NCI-H345 (cell line): Measurements from ENCODE around the gene RPLP1.
"Not testable (repeated sequence)": the region's sequence is repeated elsewhere in the genome, so short reads cannot be mapped to it uniquely, and the experiment has no call there.

Experiments
- DNase-seq: peaks from one replicate; lab custom pipeline; 2025; lab: John Stamatoyannopoulos, UW

The RPLP1 gene

DNA sequence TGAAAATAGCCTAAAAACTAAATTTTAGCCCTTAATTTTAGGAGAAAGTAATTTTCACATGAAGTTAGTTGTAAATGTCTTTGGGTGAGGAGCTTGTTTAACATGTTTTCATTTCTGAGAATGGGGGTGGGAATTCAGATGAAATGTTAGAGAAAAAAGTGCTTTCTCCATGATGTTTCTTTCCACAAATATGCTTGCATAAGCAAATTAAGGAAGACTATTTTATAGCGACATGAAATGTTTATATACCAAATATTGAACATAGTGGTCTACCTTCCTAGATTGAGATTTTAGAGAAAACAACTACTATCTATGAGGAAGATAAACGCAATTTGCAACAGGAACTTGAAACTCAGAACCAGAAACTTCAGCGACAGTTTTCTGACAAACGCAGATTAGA is 13.0 kb upstream of the RPLP1 start:
- DNase-seq, result no peak

DNA sequence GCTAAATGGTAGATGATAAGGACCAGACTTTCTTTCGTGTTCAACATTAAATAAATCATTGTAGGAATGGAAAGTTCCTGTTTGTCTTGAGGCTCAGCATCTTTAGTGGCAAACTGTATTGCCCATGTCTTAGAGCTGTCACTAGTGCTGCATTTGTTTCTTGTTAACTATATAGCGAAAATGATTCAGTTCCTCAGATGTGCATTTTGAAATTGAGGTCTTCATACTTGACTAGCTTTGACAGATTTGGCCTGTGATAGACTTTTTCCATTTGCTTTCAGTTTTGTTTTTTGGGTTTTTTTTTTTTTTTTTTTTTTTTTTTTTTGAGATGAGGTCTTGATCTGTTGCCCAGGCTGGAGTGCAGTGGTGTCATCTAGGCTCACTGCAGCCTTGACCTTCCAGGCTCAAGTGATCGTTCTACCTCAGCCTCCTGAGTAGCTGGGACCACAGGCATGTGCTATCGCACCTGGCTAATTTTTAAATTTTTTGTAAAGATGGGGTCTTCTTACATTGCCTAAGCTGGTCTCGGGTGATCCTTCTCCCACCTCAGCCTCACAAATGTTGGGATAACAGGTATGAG is 9.5 kb upstream of the RPLP1 start:
- no peak for DNase-seq

DNA sequence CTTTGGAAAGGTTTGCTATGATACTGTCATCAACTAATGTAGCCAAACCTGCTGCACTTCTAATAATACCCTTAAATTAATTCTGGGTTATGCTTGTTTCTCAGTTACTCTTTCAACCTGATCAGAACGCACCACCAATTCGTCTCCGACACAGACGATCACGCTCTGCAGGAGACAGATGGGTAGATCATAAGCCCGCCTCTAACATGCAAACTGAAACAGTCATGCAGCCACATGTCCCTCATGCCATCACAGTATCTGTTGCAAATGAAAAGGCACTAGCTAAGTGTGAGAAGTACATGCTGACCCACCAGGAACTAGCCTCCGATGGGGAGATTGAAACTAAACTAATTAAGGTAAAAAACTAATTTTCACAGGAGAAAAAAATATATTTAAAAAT is 7.9 kb upstream of the RPLP1 start:
- no peak for DNase-seq

DNA sequence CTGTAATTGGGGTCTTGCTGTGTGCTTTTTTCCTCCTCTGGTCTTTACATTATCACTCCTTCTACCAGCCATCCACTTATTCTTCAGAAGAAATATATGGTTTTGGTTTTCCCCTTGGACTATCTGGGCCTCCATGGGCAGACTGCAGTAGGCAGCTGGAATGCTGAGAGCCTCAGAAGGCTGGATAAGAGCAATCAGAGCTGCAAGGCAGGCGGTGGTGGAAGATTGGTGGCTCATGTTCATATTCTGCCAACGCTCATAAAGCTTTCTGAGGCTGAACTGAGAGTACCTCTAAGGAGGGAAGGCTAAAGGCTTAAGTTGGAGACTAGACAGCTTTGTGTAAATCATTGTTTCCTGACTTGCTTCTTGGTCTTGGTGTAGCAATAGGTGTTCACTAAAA is 5.7 kb upstream of the RPLP1 start:
- no peak for DNase-seq

DNA sequence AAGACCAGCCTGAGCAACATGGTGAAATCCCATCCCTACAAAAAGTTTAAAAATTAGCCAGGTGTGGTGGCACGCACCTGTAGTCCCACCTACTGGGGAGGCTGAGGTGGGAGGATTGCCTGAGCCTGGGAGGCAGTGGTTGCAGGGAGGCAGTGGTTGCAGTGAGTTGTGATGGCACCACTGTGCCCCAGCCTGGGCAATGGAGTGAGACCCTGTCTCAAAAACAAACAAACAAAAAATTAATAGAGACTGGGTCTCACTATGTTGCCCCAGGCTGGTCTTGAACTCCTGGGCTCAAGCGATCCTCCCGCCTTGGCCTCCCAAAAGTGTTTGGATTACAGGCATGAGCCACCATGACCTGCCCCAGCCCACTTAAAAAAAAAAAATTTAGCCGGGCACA is 2.4 kb upstream of the RPLP1 start:
- DNase-seq, result not testable (repeated sequence)

DNA sequence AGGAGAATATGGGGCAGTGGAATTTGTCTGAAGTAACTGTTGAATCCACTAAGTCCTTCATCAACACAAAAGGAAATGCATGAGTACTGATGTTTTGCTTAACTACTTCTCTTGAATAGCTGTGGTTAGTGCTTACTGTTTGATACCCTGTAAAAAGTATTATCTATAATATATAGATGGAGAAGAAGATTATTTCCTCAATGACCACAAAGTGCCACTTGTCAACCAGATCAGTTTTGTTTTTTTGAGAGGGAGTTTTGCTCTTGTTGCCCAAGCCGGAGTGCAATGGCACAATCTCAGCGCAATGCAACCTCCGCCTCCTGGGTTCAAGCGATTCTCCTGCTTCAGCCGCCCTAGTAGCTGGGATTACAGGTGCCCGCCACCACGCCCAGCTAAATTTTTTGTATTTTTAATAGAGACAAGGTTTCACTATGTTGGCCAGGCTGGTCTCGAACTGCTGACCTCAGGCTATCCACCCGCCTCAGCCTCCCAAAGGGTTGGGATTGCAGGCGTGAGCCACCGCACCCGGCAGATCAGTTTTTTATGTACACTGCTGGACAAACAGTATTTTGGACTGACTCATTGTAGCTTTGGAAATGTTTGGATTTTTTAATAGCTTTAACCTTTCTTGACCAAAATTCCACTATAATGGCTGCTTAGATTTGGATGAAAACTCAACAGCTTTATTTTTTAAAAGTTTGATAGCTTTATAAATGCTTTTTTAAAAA is 1.5 kb upstream of the RPLP1 start:
- DNase-seq, result no peak

DNA sequence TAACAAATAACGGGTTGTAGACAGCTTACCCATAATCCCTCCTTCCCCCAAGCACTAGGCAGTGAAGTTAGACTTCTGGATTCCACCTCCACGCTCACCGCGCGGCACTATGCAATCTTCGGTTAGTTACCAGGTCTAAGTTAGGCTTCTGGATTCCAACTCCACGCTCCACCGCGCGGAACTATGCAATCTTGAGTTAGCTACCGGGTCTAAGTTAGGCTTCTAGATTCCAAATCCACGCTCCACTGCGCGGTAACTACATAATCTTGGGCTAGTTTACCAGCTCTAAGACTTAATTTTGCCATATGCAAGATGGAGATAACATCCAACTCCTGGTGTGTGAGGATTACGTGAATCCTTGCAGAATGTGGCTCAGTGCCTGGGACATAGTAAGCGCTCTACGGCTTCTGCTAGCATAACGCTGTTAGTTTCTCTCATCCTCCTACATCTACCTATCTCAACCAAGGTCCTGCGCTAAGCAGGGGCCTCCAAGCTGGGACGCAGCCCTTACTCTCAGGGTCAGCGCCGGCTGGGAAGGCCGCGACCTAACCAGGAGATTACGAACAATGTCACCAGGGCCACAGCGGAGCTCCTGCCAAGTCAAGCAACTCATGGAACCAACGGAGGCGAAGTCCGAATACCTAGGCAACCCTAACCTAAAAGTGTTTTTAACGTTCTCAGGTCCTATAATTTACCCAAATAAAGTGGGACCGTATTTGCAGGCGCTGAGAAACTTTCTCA is 497 bp upstream of the RPLP1 start:
- DNase-seq, result no peak

DNA sequence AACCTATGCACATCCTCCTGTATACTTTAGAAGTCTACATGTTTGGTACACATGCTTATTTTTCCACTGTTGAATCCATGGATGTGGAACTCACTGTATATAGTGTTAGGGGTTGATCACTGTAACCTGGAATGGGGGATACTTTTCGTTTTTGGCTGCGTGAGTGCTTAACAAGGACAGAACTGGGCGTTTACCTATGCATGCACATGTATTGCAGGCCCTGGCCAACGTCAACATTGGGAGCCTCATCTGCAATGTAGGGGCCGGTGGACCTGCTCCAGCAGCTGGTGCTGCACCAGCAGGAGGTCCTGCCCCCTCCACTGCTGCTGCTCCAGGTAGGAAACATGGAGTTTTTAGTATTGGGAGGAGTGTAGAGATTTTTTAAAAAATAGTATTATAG is 2.3 kb downstream of the RPLP1 start:
- DNase-seq, result no peak

DNA sequence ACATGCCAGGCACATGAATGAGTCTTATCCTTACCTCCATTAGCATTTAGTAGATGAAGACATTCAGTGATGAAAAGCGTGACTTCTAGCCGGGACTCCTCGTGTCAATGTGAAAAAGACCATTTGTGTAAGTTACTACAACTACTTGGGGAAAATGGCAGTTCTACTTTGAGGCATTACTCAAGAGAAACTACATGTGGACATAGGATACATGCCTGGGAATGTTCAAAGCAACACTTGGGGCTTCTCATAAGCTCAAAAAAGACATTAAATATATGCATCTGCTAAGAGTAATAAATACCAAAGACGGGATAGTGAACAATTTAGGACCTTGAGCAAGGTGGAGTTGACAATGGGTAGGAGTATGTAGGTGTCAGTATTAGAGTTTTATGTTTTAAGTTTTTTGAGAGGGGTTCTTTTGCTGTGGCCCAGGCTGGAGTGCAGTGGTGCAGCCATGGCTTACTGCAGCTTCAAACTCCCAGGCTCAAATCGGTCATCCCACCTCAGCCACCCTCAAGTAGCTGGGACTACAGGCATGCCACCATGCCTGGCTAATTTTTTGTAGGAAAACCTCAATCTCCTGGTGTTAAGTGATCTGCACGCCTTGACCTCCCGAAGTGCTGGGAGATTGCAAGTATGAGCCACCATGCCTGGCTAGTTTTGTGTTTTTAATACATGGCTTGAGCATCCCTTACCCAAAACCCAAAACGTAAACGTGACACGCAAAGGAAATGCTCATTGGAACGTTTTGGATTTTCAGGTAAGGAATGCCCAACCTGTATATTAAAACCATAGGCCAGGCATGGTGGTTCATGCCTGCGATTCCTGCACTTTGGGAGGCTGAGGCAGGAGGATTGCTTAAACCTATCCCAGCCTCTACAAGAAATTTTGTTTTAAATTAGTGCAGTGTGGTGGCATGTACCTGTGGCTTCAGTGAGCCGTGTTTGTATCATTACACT is 3.9 kb downstream of the RPLP1 start:
- DNase-seq, result no peak

DNA sequence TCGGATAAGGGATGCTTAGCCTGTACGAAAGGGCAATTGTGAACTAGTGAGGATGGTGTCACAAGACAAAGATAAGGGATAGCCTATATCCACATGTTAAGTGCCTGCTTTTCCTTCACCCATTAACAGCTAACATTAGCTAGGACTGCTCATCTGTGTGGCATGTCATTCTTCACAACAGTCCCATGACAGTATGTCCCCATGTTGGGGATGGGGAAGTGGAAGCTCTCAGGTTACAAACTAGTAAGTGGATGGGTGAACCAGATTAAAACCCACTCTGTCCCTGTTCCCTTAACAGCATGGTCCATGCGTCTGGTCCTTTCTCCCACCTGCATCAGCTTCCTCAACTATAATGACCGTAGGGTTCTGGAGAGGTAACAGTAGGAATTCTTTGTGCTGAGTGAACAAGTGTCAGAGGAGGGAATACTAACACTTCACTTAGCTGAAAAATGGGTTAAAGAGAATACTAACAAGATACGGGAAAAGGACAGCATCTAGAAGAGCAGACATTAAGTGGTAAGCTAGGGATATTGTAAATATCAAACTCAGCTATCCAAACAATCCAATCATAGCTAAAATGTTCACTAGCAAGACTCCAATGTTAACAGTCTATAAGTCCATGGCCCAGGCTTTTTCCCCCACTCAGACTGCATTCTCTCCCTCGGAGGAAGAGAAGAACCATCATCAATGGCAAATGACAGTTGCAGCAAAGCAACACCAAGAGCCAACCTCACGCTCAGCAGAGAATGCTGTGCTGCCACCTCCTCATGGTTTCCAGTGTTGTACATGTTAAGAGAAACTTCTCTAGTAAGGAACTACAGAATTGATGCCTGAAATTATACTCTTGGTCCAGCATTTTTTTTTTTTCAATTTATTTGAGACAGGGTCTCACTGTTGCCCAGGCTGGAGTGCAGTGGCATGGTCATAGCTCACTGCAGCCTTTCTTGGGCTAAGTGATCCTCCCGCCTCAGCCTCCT is 5.0 kb downstream of the RPLP1 start:
- no peak for DNase-seq

DNA sequence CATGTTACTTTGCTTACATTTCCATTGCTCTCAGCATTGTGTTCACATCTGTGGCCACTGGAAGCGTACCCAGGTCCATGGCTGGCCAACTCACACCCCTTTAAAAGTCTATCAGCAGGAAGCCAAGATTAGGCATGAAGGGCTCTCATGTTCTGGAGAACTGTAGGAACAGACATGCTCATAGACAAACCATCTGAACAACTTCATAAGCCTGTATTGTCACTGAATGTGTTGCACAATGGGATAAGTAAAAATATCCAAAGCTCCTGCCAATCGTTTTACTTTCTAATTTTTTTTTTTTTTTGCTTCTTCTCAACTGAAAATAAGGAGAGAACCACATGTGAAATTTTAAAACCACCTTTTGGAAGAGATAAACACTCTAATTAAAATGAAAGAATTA is 6.4 kb downstream of the RPLP1 start:
- DNase-seq, result no peak

DNA sequence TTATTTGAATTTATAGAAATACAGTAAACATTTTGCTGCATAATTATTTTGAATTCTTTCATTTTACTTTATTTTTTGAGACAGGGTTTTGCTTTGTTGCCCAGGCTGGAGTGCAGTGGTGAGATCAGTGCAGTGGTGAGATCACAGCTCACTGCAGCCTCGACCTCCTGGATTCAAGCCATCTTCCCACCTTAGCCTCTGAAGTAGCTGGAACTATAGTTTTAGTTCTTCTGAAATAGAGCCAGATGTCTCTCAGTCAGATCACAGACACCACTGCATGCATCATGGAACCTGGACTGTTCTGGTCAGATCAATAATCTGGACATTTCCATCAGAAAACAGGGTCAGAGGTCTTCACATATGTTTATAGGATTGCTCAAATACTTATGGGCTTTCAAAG is 7.9 kb downstream of the RPLP1 start:
- DNase-seq, result no peak

DNA sequence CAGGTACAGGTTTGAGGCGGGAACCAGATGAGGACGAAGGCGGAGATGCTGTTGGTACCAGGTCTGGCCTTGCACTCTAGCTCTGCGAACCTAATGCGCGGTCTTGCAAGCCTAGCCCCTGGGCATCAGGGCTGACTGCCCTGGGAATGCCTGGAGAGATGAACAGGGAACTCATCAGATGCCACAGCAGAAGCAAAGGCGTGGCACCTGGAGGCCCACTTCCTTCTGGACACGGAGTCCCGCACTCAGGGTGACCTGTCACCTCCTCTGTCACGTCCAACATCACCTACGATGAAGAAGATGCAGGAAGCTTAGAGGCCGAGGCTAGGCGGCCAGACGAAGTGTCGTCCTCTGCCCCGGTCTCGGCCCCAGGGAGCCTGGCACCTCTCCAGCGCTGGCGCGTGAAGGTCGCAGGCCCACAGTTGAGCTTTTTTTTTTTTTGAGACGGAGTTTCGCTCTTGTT is 9.4 kb downstream of the RPLP1 start:
- DNase-seq, result peak; percentile 31

DNA sequence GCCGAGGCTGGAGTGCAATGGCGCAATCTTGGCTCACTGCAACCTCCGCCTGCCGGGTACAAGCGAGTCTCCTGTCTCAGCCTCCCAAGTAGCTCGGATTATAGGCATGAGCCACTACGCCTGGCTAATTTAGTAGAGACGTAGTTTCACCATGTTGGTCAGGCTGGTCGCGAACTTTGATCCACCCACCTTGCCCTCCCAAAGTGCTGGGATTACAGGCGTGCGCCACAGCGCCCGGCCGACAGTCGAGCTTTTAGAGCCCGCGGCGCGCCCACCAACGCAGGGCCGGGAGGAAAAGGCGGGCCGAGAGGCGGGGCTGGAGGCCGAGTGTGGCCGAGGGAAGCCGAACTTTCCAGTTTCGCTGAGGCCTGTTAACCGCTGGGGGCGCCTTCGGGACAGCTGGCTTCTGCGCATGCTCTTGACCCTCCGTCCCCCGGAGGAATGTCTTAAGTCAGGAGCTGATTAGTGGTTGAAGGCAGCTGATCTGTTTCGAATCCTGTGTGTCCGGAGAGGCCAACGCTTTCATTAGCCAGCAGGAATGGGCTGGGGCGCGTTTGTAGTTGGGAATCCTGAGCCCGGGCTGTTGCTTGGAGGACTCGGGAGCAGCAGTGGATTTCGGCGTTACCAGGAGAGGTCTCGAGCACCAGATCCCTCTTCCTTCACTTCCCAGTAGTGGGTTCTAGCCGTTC is 10.0 kb downstream of the RPLP1 start:
- DNase-seq, result peak; percentile 90

DNA sequence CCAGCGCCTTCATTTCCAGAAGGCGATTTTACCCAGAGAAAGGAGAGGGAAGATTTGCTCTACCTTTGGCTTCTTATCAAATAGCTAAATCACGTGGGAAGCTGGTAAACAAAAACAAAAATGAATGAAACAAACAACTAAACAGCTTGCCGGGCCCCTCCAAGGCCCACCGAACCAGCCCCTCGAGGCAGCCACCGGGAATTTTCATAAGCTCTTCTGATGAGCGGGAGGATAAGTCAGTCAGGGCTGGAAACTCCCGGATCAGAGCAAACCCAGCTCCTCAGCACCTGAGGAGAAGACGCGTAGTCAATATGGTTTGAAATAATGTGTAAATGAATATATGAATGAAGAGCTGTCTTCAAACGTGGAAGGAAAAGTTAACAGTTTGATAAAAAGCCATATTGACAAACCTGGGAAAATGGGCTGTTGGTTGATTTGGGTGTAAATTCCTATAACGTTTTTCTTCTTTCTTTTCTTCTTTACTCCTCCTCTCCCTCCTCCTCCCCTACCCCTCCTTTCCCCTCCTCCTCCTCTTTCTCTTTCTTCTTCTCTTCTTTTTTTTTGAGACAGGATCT is 10.7 kb downstream of the RPLP1 start:
- no peak for DNase-seq

DNA sequence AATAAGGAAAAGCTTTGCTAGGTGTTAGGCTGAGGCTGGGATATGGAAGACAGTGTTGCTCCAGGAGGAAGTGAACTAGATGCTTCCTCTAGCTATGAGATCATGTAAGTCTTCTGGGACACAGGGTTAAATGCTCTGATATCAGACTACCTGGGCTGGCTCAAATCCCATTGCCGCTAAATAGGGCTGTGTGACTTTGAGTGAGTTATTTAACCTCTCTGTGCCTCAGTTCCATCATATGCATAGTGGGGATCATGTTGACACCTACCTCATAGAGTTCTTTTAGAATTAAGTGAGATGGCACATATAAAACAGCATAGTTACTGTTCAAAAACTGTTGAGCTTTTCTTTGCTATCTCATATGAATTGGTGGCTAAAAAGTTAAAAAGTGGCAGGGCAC is 12.6 kb downstream of the RPLP1 start:
- DNase-seq, result no peak

DNA sequence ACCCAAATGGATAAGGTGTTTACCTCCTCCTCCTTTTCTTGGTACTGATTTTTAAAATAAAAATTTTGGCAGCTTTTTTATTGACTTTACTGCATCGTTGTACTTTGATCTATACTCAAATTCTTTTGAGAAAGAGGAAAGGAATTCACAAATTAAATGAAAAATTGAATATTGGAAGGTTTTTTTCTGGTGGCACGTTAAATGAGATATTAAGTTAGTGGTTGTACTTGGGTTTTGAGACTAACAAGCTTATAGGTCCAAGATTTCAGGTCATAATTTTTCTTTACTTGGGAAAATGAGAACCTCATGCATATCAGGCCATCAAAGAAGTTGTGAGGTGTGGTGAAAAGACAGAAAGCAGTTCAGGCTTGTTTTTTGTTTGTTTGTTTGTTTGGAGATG is 14.1 kb downstream of the RPLP1 start:
- DNase-seq, result no peak

DNA sequence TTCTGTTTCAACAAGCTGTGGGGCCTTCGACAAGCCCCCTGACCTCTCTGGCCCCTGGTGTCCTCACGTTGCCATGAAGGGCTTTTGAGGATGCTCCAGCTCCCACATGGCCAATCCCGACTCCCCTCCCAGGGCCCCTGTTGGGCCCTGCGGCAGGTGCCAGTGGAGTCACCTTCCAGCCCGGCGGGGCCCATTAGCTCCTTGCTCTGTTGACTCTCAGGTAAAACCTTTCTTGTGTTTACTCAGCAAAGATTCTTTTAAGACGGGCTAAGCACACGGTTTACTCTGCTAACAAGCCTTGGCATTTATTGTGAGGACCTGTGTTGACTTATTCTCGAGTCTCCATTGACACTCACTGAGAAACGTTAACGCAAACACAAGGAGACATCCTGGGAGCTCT is 15.0 kb downstream of the RPLP1 start:
- DNase-seq, result peak; percentile 25

DNA sequence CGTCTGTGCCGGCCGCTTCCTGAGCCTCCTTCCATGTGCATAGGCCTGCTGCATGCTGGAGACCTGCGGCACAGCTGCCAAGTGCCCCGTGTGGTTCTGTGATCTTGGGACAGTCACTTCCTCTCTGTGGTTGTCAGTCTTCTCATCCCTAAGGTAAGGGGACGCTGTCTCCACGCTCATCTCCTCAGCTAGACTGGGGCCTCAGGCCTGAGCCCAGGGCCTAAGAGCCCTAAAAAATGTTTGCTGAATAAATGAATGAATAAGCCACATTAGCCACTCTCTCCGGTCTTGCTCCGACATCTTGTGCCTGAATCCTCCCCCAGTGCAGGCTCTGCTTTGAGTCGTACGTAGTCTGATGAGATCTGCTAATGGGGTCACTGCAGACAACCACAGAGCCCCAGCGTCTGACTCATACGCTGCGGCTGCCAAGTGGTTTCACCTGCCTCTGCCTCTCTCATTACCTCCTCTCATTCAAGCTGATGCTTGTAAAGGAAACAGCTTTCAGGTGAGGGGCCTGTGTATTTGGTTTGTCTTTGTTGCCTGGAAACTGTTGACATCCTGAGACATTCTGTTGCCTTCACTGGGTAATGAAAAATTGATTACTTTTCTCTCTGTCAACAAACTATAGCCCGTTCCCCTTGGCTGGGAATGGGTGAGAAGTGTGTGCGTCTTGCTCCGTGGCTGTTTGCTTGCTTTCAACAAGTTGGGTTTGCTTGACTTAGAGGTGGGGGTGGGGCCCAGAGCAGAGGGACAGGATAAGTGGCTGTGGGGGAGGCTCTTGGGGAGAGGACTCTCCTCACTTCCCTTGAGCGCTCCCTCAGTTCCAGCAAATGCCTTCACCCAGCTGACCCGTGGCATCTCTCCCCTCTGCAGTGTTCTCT is 15.9 kb downstream of the RPLP1 start:
- peak; percentile 87 for DNase-seq
